ENCODE results near the gene XRCC6.

Gene XRCC6

DNA sequence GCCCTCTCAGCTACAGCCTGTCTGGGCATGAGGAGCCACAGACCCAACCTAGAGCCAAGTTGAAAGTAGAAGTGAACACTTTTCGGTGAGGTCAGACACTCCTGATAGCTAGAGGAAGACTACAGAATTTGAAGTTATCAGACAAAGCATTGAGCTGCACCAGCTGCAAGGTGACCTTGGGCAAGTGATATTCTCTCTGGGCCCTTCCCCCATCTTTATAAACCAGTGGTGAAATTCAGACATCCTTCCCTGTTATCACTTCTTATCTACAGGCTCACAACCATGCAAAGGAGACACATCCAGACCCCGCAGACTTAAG is 23.5 kb upstream of the XRCC6 start:
- in situ Hi-C loops (cut with MboI; ENCODE audit: low pct_unique_long_range_greater_than_20kb, low sequenced_read_pairs, unreplicated experiment), result no loop called here
- DNase-seq (ENCODE audit: low spot score), result no peak
- TF ChIP-seq, protein P1, sequence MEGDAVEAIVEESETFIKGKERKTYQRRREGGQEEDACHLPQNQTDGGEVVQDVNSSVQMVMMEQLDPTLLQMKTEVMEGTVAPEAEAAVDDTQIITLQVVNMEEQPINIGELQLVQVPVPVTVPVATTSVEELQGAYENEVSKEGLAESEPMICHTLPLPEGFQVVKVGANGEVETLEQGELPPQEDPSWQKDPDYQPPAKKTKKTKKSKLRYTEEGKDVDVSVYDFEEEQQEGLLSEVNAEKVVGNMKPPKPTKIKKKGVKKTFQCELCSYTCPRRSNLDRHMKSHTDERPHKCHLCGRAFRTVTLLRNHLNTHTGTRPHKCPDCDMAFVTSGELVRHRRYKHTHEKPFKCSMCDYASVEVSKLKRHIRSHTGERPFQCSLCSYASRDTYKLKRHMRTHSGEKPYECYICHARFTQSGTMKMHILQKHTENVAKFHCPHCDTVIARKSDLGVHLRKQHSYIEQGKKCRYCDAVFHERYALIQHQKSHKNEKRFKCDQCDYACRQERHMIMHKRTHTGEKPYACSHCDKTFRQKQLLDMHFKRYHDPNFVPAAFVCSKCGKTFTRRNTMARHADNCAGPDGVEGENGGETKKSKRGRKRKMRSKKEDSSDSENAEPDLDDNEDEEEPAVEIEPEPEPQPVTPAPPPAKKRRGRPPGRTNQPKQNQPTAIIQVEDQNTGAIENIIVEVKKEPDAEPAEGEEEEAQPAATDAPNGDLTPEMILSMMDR (IDR thresholded peaks at IDR 0.05; ENCODE audit: extremely low read depth, insufficient read depth, missing control alignments), result no peak

DNA sequence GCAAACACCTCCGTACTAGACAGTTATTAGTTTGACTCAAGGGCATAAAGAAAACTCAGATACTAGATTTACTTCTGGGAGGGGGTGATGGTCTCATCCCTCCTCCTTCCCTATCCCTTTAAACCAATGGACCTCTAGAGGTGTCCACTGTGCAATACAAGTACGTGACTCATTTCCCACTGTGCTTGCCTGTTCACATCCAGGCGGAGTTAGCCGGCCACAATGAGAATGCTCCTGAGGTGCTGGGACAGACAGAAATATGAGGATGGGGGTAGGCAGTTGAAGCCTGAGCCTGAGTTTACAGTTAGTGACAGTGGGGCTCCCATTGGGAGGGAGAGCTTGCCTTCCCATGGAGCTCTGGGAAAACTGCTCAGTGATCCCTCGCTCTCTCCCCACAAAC is 23.0 kb upstream of the XRCC6 start:
- no peak for DNase-seq (ENCODE audit: low spot score)
- TF ChIP-seq, protein P1 (IDR thresholded peaks at IDR 0.05; ENCODE audit: extremely low read depth, insufficient read depth, missing control alignments), result no peak
- in situ Hi-C loops (cut with MboI; ENCODE audit: low pct_unique_long_range_greater_than_20kb, low sequenced_read_pairs, unreplicated experiment), result no loop called here

DNA sequence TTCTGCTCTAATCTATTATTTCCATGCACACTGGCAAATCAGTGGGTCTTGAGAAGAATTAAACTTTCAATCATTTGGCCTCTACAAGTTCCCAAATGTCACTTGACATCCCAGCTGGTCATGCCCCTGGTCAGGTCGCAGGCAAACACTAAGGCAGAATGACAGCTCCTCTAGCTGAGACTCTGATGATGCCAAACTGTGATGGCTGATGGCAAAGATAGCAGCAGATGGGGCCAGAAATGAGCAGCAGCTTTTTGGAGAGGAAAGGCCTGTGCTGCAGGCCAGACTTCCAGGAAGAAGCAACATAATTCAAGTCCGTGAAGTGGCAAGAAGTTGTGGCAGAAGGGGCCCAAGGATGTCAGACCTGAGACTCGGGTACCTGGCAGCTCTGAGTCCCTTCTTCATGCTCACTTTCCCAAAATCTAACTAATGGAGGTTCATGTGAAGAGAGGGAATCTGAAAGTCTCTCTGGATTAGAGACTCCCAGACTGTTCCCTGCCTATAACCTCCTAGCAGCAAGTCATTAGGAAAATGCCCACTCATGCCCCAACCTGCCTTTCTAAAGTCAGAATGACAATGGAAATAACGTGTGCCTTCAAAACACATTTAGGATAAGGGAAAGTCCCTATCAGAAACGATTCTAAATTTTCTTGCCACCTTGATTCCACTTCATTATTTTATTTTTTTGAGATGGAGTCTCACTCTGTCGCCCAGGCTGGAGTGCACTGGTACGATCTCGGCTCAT is 22.0 kb upstream of the XRCC6 start:
- DNase-seq (ENCODE audit: low spot score), result no peak
- in situ Hi-C loops (cut with MboI; ENCODE audit: low pct_unique_long_range_greater_than_20kb, low sequenced_read_pairs, unreplicated experiment), result no loop called here
- TF ChIP-seq, protein P1 (IDR thresholded peaks at IDR 0.05; ENCODE audit: extremely low read depth, insufficient read depth, missing control alignments), result no peak

DNA sequence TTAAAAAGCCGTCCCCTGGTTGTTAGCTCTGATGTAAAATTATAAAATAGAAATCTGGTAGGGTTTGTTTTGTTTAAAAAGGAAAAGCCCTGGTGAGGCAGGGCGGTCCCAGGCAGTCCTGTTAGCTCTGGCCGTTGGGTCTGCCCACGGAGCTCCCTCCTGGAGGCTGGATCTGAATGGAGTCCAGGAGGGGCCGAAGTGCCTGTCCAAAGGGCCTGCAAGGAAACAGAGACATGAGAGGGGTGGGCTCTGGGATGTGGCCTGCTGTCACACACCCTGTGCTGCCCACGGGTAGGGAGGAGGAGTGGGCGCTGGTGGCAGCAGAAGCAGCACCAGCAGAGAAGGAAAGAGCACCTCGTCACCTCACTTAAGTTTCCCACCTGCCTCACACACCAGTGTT is 20.1 kb upstream of the XRCC6 start:
- TF ChIP-seq, protein P1 (IDR thresholded peaks at IDR 0.05; ENCODE audit: extremely low read depth, insufficient read depth, missing control alignments), result no peak
- in situ Hi-C loops (cut with MboI; ENCODE audit: low pct_unique_long_range_greater_than_20kb, low sequenced_read_pairs, unreplicated experiment), result no loop called here
- no peak for DNase-seq (ENCODE audit: low spot score)

DNA sequence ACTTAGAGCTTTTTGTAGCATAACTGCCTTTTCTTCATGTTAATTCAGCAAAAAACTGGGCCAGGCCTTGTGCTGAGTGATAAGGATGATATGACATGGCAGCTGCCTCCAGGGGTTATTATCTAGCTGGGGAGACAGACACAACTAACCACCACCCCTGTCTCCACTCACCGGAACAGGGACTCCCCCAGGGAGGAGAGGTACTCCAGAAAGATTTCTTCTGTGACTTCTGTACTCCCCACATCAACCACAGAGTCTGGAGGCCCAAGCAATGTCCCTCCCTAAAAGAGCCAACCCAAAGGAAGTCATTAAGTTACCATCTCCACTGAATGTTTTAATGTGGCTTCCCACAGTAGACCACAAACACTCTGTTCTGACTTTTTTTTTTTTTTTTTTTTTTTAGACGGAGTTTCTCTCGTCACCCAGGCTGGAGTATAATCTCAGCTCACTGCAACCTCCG is 17.2 kb upstream of the XRCC6 start:
- TF ChIP-seq, protein P1 (IDR thresholded peaks at IDR 0.05; ENCODE audit: extremely low read depth, insufficient read depth, missing control alignments), result no peak
- peak; percentile 81 for DNase-seq (ENCODE audit: low spot score)
- in situ Hi-C loops (cut with MboI; ENCODE audit: low pct_unique_long_range_greater_than_20kb, low sequenced_read_pairs, unreplicated experiment), result no loop called here

DNA sequence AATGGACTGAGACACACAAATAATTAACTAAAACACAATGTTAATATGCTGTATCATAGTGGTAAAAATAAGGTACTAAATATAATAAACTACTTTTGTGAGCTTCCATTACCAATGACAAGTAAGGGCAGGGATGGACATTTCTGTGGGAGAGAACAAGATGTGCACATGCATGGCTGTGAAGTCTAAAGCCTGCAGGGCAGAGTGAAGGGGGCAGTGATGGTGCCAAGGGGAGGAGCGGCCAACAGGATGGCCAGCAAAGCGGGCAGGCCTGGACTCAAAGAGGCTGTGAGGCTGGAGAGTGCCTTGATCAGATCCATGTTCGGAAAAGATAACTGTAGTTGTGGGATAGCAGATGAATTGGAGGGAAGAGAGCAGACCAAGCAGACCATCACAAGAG is 12.7 kb upstream of the XRCC6 start:
- in situ Hi-C loops (cut with MboI; ENCODE audit: low pct_unique_long_range_greater_than_20kb, low sequenced_read_pairs, unreplicated experiment), result no loop called here
- no peak for DNase-seq (ENCODE audit: low spot score)
- TF ChIP-seq, protein P1 (IDR thresholded peaks at IDR 0.05; ENCODE audit: extremely low read depth, insufficient read depth, missing control alignments), result no peak

Measured in GM13977 (cell line).